SIG-M5 treated with dmso at 0.1 percent for 504 hours (cell line): ENCODE results near the gene ZDBF2.
"Not testable (repeated sequence)": the region's sequence is repeated elsewhere in the genome, so short reads cannot be mapped to it uniquely, and the experiment has no call there.

Experiments
- DNase-seq: peaks from one replicate; lab custom pipeline; 2025; ENCODE audit not compliant: unreplicated experiment; lab: John Stamatoyannopoulos, UW

Gene ZDBF2

GRCh38 chr2:206259376-206260187, 14.9 kb upstream of the ZDBF2 start:
- DNase-seq, result no peak

DNA sequence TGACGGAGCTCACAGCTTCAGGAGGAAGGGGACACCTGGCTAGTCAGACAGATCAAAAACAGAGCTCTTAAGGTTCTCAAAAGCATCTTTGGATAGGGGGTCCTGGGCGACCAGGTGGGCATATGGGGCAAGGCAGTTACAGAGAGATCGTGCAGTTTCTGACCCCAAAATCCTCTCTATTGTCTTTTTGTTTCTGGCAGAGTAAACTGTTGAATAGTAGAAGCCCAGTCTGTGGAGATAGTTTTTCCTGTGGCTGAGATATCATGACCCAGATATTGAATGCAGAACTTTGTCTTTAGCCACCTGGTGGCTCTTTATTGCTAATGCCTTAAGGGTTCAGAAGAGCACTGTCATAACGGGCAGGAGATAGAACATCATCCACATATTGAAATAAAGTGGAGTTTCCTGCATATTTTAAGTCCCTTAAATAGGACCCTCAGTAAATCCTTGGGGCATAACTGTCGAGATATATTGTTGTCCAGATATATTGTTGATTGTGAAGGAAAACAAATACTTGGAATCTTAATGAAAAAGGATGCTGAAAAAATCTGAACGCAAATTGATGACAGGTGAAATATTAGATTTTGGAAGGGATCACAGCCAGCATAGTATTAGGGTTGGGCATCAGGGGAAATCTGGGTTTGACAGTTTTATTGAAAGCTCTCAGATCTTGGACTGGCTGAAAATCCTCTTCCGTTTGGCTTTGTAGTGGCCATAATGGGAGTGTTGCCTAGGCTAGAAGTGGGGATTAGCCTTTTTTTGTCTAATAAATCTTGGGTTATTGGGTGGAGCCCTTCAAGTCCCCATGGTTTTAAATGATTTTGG, 14.1 kb upstream of the ZDBF2 start:
- peak; percentile 42 for DNase-seq

DNA sequence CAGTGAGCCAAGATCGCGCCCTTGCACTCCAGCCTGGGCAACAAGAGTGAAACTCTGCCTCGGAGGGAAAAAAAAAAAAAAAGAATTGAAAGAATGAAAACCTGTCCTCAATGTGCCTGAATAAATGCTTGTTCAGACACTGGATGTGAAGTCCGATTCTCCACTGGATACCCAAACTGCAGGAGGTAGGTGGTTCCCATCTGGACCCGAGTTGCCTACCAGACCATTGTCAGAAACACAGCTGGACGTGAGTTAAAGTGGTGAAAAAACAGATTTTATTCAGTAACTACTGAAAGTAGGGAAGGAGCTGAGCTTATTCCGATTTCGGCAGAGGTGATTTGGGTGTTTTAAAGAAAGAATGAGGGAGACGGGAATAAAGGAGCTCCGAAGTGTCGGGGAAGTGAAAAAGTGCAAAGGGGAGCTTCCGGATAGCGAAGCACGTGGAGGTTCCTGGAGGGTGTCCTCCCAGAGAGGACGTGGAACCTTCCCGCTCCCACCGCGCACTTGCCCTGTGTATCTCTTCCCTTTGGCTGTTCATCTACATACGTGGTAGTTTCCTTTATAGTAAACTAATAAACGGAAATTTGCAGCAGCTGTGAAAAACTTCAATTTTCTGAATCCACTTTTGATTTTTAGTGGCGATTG, 10.4 kb upstream of the ZDBF2 start:
- DNase-seq, result no peak

DNA sequence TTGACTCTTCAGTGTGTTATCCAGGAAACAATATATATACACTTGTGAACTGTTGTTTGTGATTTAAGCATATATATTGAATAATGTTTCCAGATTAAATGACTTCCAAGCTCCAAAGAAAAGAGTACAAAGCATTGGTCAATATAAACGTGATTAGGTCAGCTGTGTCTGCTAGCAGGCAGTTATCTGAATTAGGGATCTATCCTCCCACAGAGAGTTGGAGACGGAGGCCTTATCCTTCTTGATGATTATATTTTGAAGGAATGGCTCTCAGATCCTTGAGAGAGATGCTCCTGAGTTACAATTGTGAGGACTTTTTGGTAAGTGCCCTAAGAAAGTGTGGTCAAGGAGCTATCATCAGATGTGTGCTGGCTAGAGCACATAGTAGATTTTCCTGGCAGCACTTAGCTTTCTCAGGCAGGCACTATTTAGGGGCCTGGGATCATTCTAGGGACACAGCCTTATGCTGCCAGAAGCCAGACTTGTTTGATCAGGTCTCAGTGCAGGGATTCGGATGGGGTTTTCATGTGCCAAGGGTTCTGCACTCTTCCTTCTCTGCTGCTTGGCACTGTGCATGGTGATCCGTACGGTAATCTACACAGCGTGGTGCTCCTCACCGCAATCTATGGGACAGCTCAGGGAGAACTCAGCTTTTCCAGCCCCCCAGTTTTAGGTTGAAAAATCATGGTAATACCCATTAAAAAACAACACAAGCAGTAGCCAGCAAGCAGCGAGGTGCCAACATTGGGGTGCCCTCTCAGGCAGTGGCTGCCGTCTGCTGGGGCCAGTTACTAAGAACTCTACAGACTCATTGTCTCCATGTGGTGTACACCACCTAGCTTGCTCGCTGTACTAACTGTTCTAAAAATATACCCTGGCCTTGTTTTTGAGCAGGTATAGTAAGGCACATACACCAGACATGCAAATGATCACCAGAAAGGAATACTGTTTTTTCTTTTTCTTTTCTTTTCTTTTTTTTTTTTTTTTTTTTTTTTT, 8.0 kb upstream of the ZDBF2 start:
- no peak for DNase-seq

- DNase-seq, result no peak
Observed at GRCh38 chr2:206267567-206267966, 6.9 kb upstream of the ZDBF2 start.

- DNase-seq, result no peak
Observed at GRCh38 chr2:206271065-206271464, 3.4 kb upstream of the ZDBF2 start.

DNA sequence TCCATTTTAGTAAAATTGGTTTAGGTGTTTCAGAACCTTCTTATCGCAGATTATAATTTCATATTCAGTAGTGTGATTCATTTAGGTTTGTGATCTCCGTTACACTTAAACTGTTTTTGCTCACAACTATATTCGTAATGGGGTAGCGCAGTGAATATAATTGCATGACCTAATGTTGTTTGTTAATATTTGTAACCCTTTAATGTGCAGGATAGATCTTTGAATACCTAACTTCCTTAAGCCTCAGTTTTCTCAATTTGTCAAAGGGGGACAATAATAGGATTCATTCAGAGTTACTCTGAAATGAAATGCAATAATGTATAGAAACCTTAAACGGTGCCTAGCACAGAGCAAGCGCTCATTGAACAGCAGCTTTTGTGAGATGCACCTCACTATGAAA, 558 bp upstream of the ZDBF2 start:
- no peak for DNase-seq

- peak; percentile 26 for DNase-seq
Observed at GRCh38 chr2:206275312-206276055, 1.0 kb downstream of the ZDBF2 start.

DNA sequence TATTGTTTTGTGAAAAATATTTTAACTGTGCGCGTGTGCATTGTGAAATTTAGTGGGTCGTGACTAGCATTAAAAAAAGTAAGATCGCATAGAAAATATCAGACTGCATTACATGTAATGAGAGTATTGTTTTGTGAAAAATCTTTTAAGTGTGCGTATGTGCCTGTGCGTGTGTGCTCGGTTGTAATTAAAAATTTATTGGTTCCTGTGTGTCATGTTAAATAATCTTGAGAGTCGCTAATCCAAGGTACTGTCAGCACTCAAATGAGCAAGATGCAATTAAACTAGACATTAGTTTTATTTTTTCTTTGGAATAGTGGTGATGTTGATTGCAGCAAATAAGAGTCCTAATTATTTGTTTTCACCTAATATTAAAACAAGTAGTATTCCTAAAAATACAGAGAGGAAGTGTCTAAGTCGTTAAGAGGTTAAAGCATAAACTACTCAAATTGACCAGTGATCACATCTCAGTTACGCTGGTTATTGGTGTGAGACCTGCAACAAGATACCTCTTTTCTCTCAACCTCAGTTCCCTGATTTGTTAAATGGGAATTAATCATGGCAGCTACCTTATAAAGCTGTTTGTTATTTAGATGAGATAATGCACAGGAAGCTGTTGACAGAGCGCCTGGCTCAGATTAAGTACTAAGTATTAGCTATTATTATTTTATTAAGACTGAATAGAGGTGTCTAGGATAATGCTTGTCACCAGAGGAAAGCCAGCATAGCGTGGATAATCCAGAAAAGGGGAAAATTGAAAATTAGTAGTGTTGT, 1.9 kb downstream of the ZDBF2 start:
- DNase-seq, result no peak

DNA sequence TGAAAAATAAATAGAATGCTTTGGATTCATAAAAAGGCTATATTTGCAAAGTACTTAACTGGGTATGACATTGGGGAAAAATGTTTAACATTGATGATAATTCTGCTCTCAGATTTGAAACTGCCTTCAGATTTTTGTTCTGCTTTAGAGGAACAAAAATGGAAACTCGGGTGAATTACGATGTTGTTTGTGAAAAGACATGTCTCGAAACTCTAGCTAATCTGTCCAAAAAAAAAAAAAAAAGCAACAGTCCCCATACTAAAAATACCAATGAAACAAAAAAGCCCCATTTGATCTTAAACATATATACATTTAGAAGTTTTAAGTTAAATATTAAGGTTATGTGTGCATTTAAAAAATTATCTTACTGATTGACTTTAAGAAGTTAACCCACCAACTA, 3.0 kb downstream of the ZDBF2 start:
- no peak for DNase-seq

- no peak for DNase-seq
Observed at GRCh38 chr2:206282746-206283145, 8.3 kb downstream of the ZDBF2 start.

GRCh38 chr2:206287197-206287596, 12.7 kb downstream of the ZDBF2 start:
- DNase-seq, result no peak

- DNase-seq, result no peak
Observed at GRCh38 chr2:206289391-206289790, 14.9 kb downstream of the ZDBF2 start.

- DNase-seq, result no peak
Observed at GRCh38 chr2:206296128-206296527, 21.7 kb downstream of the ZDBF2 start.

- DNase-seq, result not testable (repeated sequence)
Observed at GRCh38 chr2:206299608-206300007, 25.1 kb downstream of the ZDBF2 start.

DNA sequence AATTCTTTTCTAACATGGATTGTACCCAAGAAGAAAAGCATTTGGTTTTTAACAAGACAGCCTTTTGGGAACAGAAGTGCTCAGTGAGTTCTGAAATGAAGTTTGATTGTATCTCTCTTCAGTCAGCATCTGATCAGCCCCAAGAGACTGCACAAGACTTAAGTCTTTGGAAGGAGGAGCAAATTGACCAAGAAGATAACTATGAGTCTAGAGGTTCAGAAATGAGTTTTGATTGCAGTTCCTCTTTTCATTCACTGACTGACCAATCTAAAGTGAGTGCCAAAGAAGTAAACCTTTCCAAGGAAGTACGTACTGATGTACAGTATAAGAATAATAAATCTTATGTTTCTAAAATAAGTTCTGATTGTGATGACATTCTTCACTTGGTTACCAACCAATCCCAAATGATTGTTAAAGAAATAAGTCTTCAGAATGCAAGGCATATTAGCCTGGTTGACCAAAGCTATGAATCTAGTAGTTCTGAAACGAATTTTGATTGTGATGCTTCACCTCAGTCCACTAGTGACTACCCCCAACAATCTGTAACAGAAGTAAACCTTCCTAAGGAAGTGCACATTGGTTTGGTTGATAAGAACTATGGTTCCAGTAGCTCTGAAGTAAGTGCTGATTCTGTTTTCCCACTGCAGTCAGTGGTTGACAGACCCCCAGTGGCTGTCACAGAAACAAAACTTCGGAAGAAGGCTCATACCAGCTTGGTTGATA, 31.2 kb downstream of the ZDBF2 start:
- no peak for DNase-seq

GRCh38 chr2:206311026-206311425, 36.6 kb downstream of the ZDBF2 start:
- DNase-seq, result no peak

DNA sequence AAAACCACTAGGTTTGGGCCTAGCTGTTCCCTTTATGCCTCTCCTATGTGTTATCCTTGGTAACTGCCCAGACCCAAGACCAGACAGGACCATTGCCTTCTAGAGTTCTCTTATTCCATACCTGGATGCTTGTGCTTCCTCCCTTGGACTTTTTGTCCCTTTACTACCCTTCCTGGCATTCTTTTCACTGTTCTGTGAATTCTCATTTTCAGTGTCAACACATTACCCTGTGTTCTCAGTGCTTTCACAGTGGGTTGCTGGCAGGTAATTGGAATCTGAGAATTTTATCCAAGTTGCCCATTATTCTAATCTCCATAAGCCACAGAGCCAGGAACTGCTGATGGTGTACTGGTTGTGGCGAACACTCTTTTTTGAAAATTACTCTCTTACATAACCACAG, 41.7 kb downstream of the ZDBF2 start:
- no peak for DNase-seq
